LNCAP (cell line): ENCODE data around the gene HRAS.

Source experiments
- CTCF ChIP-seq: fragments of 450-650 bp; IDR thresholded peaks from 2 replicates; pipeline ENCODE4 v1.5.1; 2017; ENCODE audit warnings: mild to moderate bottlenecking

The HRAS gene

DNA sequence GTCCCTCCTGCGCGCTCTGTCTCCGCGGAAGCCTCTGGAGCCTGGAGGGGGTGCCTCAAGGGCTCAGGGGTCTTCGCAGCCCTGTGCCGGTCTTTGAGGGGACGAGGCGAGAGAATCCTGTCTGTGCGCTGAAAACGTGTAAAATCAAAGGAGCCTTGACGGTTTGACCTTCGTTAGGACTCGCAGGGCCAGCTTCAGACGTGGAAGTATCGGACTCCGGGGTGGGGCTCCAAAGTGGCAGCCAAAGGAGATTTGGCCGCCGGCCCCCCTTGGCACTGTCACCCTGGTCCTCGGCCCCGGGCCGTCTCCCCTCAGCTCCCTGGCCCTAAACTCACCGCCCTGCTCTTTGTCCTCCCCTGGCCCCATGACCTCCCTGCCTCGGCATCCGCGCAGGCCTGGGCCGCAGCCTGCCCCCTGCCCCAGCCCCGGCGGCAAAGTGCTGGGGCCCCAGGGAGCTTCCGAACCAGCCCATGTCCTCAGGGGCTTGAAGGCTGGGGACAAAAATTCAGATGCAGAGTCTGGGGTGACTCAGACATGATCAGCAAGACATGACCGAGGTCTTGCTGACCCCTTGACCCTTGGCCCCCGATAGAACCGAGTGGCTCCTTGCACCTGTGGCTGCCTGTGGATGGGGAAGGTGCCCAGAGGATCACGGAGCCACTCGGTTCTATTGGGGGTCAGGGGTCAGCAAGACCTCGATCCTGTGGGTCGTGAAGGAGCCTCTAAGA, 33.9 kb upstream of the HRAS start:
- no peak for TF ChIP-seq CTCF

GRCh38 chr11:568306-569157, 33.2 kb upstream of the HRAS start:
- no peak for TF ChIP-seq CTCF

- TF ChIP-seq CTCF = no peak
Measured at GRCh38 chr11:567629-568292, 32.4 kb upstream of the HRAS start.

GRCh38 chr11:567011-567628, 31.7 kb upstream of the HRAS start:
- TF ChIP-seq CTCF = no peak

DNA sequence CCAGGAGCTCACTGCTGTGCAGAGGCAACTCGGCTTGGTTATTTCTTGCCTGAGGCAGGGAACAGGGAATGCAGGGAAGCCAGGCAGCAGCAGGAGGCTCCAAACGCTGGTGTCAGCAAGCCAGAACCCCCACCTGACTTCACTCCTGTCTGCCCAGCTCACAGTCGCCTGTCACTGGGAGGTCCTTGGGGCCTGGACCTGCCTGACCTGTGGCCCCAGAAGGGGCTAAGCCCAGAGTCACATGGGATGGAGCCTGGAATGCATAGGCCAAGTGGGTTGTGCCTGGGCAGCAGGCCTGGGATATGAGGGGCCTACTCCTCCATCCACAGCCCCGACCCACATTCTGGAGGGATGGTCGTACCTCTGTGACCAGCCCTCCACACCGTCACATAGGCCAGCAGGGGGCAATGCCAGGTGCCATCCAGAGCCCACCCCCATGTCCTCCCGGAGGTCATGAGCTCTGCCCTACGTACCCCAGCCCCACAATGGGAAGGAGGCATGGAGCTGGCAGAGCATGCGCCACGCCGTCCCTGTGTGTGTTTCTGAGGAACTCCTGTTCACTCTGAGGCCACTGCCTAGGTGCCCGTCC, 30.6 kb upstream of the HRAS start:
- TF ChIP-seq CTCF = no peak

DNA sequence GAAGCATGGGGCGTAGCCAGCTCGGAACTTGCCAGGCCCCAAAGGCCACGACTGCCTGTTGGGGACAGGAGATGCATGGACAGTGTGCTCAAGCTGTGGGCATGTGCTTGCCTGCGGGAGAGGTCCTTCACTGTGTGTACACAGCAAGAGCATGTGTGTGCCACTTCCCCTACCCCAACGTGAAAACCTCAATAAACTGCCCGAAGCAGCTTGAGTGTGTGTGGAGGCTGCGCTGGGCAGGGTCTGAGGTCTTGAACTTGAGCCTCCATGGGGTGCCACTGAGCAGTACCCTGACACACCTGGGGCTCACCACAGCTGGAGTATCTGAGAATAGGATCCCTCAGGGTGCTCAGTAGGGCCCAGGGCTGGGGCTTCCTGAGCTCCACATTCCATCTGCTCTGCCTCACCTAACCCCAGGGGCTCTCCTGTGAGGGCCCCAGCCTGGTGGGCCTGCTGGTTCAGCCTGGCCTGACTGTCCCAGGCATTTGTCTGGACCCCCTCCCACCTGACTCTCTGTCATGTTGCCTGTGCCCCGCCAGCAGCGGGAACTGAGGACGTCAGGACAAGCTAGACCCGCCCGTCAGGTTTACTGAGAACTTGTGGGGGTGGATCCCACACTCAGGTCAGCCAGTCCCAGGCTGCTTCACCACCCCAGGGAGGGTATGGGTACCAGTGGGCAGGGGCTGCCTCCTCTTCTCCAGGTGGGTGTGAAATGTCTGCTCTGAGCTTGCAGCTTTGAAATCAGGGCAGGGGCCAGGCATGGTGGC, 28.6 kb upstream of the HRAS start:
- TF ChIP-seq CTCF = no peak
